Ectodermal cell (in vitro differentiated cells): ENCODE data around the gene EMID1. TPM values are rescaled to one million over a fixed set of nuclear protein-coding genes. Genes with fewer than 3 reads are reported as not detected.

ENCODE experiments used
- H3K27ac ChIP-seq: 2 replicates; pipeline ENCODE4 v1.7.0; 2013; ENCODE audit warnings: mild to moderate bottlenecking, low read depth, low read length; ENCODE audit not compliant: insufficient read depth, poor library complexity, severe bottlenecking
- H3K27me3 ChIP-seq: 2 replicates; pipeline ENCODE4 v1.7.0; 2013; ENCODE audit warnings: mild to moderate bottlenecking, low read length; ENCODE audit not compliant: insufficient read depth, control insufficient read depth, poor library complexity, severe bottlenecking
- H3K36me3 ChIP-seq: one replicate; pipeline ENCODE4 v1.7.0; 2013; ENCODE audit warnings: low read length; ENCODE audit not compliant: control insufficient read depth, insufficient read depth
- H3K4me1 ChIP-seq: one replicate; pipeline ENCODE4 v1.7.0; 2013; ENCODE audit warnings: low read length; ENCODE audit not compliant: control insufficient read depth, insufficient read depth
- H3K4me3 ChIP-seq: 2 replicates; pipeline ENCODE4 v1.7.0; 2013; ENCODE audit warnings: low read depth, low read length, control low read depth; ENCODE audit not compliant: insufficient read depth
- H3K9me3 ChIP-seq: 2 replicates; pipeline ENCODE4 v1.7.0; 2013; ENCODE audit warnings: mild to moderate bottlenecking, low read length, moderate library complexity; ENCODE audit not compliant: control insufficient read depth
- WGBS, 2 experiments: methylation state at CpG; one replicate each; pipeline ENCODE4 v1.1.7; 2013; ENCODE audit warnings: missing lambda C conversion rate in 2 of 2; 5-methylcytosine and 5-hydroxymethylcytosine counted together
- polyA plus RNA-seq, 4 experiments: library from polyadenylated mRNA; stranded (reverse); fragments of 50-300 nt; gene quantifications; one replicate each; pipeline ENCODE4 v1.2.3, GENCODE V29; 2013

Gene EMID1
- polyA plus RNA-seq (2013, experiment 1 of 4) = 21.6 TPM
- polyA plus RNA-seq (2013, experiment 2 of 4) = 24.8 TPM
- polyA plus RNA-seq (2013, experiment 3 of 4) = 19.0 TPM
- 22.6 TPM for polyA plus RNA-seq (2013, experiment 4 of 4)

GRCh38 chr22:29205594-29206371 lies at the start of gene EMID1:
EMID1 (plus strand) TSS chr22:29205896; CDS start chr22:29206039, 143 bp downstream.
- peak within 1 kb of the TSS; percentile 66 for H3K4me3 ChIP-seq
- no peak within 1 kb of the TSS for H3K27ac ChIP-seq
- peaks cover 3% of the 10 kb centered on the region for H3K27me3 ChIP-seq
- H3K36me3 ChIP-seq = no peaks in the 10 kb centered on the region
- H3K9me3 ChIP-seq = no peaks in the 10 kb centered on the region
- H3K4me1 ChIP-seq = peaks cover 26% of the 10 kb centered on the region
- WGBS, 2 experiments = 3% methylated on average over 90 of the region's 90 CpGs

GRCh38 chr22:29155966-29156365 lies 49.7 kb upstream of the EMID1 start:
- Histone ChIP-seq H3K4me1 (peaks cover 20% of the 10 kb centered on the region), H3K27me3 (no peaks in the 10 kb centered on the region), H3K27ac (no peak overlapping the region), H3K9me3 (no peaks in the 10 kb centered on the region), H3K4me3 (no peak overlapping the region), H3K36me3 (no peaks in the 10 kb centered on the region)
- 86 to 94% methylated on average over 1 of the region's 1 CpG for WGBS, 2 experiments

GRCh38 chr22:29156507-29156906 lies 49.2 kb upstream of the EMID1 start:
- Histone ChIP-seq H3K36me3 (no peaks in the 10 kb centered on the region), H3K4me3 (no peak overlapping the region), H3K4me1 (peaks cover 16% of the 10 kb centered on the region), H3K9me3 (no peaks in the 10 kb centered on the region), H3K27me3 (no peaks in the 10 kb centered on the region), H3K27ac (no peak overlapping the region)
- 41 to 43% methylated on average over 9 of the region's 9 CpGs for WGBS, 2 experiments

- no peaks in the 10 kb centered on the region for H3K36me3 ChIP-seq
- no peak overlapping the region for H3K27ac ChIP-seq
- no peaks in the 10 kb centered on the region for H3K27me3 ChIP-seq
- H3K9me3 ChIP-seq = no peaks in the 10 kb centered on the region
- 93 to 96% methylated on average over 11 of the region's 11 CpGs for WGBS, 2 experiments
- H3K4me1 ChIP-seq = peaks cover 4% of the 10 kb centered on the region
- H3K4me3 ChIP-seq = no peak overlapping the region
These were observed 47.7 kb upstream of the EMID1 start for GRCh38 chr22:29157759-29158535.

GRCh38 chr22:29158546-29158945 lies 47.1 kb upstream of the EMID1 start:
- no peaks in the 10 kb centered on the region for H3K36me3 ChIP-seq
- no peak overlapping the region for H3K27ac ChIP-seq
- H3K9me3 ChIP-seq = no peaks in the 10 kb centered on the region
- H3K27me3 ChIP-seq = no peaks in the 10 kb centered on the region
- peaks cover 2% of the 10 kb centered on the region for H3K4me1 ChIP-seq
- 95 to 97% methylated on average over 5 of the region's 5 CpGs for WGBS, 2 experiments
- H3K4me3 ChIP-seq = no peak overlapping the region

GRCh38 chr22:29163808-29164207 lies 41.9 kb upstream of the EMID1 start:
- 89 to 91% methylated on average over 13 of the region's 13 CpGs for WGBS, 2 experiments

GRCh38 chr22:29165321-29166060 lies 40.2 kb upstream of the EMID1 start:
- Histone ChIP-seq H3K9me3 (no peaks in the 10 kb centered on the region), H3K27ac (no peak overlapping the region), H3K4me3 (no peak overlapping the region), H3K36me3 (no peaks in the 10 kb centered on the region), H3K27me3 (no peaks in the 10 kb centered on the region), H3K4me1 (no peaks in the 10 kb centered on the region)
- 88 to 92% methylated on average over 11 of the region's 11 CpGs for WGBS, 2 experiments

More at GRCh38 chr22:29163808-29164207, 41.9 kb upstream of the EMID1 start:
- no peak overlapping the region for H3K27ac ChIP-seq
- no peaks in the 10 kb centered on the region for H3K36me3 ChIP-seq
- H3K4me3 ChIP-seq = no peak overlapping the region
- H3K9me3 ChIP-seq = no peaks in the 10 kb centered on the region
- no peaks in the 10 kb centered on the region for H3K4me1 ChIP-seq
- H3K27me3 ChIP-seq = no peaks in the 10 kb centered on the region

- Histone ChIP-seq H3K27me3 (no peaks in the 10 kb centered on the region), H3K4me3 (no peak overlapping the region), H3K36me3 (no peaks in the 10 kb centered on the region), H3K9me3 (no peaks in the 10 kb centered on the region), H3K4me1 (no peaks in the 10 kb centered on the region), H3K27ac (no peak overlapping the region)
- WGBS, 2 experiments = 93 to 97% methylated on average over 6 of the region's 6 CpGs
These were observed 39.5 kb upstream of the EMID1 start for GRCh38 chr22:29166180-29166579.

- WGBS, 2 experiments = 92% methylated on average over 22 of the region's 22 CpGs
These were observed 38.4 kb upstream of the EMID1 start for GRCh38 chr22:29167032-29167911.

More at GRCh38 chr22:29167032-29167911, 38.4 kb upstream of the EMID1 start:
- no peaks in the 10 kb centered on the region for H3K36me3 ChIP-seq
- no peak overlapping the region for H3K4me3 ChIP-seq
- no peaks in the 10 kb centered on the region for H3K27me3 ChIP-seq
- H3K9me3 ChIP-seq = no peaks in the 10 kb centered on the region
- H3K4me1 ChIP-seq = no peaks in the 10 kb centered on the region
- H3K27ac ChIP-seq = no peak overlapping the region
